Measurements from ENCODE around the gene RELL2. TPM values are rescaled to one million over a fixed set of nuclear protein-coding genes. Genes with fewer than 3 reads are reported as not detected.

Gene RELL2
- total RNA-seq, 4 donors from 2014 or later, result 0.49 to 1.9 (median 1.4) TPM

DNA sequence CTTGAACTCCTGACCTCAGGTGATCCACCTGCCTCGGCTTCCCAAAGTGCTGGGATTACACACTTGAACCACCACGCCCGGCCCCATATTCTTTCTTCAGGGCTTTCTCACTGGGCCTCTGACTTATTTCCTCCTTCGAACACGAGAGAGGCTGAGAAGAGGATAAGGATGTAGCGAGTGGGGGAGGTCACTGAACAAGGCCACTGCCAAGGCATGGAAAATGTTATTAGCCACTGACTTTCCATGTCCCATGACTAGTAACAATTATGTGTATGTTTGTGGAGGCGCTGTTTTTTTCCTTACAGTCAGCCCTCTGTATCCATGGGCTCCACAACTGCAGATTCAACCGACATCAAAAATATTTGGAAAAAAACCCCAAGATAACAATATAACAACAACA lies 26.7 kb downstream of the RELL2 start:
- no peak for TF ChIP-seq CTCF (IDR thresholded peaks at IDR 0.05; ENCODE audit: low read depth)

DNA sequence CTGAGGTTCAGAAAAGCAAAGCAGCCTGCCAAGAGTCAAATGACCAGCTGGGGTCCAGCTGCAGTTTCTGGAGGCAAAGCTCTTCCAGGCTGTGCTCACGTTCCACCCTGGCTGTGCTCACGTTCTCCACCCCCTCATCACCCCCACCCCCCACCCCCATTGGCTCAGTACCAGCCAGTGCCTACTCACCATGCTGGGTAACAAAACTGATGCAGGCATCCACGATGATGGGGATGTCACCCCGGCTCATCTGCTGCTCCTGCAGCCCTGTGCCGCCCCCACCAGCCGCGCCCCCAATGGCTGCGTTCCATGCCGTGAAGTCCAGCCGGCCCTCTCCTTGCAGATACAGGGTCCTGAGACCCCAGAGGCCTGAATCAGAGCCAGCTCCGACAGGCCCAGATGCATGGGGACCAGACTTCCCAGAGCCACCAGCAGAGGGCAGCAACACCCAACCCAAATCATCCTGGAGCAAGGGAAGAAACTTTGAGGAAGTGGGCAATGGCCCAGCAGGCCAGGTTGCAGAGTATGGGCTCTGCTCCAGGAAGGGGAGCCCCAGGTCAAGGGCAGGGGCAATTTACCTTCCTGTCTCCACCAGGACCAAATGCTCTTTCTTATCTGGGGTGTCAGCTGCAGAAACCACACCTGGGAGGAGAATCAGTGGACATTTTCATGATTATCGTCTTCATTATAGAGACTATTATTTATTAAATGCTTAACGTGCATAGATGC lies 28.1 kb downstream of the RELL2 start:
- no peak for TF ChIP-seq CTCF (IDR thresholded peaks at IDR 0.05; ENCODE audit: low read depth)

DNA sequence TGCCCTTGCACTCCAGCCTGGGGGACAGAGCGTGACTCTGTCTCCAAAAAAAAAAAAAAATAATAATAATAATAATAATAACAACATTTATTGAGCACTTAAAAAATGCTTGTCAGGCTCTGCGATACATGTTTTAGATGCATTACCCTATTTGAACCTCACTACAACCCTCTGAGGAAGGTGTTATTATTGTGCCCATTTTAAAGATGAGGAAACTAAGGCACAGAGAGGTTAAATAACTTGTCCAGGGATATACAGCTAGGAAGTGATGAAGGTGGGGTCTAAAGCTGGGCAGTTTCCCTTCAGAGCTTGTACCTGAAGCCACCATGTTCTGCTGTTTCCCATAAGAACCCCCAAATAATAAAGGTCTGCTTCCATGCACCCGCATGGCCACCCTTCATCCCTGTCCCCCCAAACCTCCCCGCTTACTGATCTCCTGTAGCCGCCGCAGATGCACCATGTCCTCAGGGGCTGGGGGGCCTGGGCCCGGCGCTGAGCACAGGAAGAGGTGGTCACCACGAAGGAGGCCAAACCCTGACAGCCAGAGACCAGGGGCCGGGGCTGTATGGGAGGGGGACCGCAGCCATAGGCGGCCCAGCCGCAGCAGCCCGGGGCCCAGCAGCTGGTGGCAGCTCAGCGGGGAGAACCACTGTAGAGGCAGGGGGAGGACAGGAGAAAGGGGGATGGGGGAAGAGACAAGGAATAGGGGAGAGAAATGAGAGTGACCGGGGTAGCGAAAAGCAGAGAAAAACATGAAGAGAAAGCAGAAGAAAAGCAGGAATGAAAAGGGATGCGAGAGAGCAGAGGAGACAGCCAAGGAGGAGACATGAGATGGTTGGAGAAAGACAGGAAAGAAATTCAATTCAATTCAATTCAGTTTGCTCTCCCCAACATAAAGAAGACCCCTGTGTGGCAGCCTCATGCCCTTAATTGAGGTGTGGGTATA lies 29.5 kb downstream of the RELL2 start:
- TF ChIP-seq CTCF (IDR thresholded peaks at IDR 0.05; ENCODE audit: low read depth), result no peak

DNA sequence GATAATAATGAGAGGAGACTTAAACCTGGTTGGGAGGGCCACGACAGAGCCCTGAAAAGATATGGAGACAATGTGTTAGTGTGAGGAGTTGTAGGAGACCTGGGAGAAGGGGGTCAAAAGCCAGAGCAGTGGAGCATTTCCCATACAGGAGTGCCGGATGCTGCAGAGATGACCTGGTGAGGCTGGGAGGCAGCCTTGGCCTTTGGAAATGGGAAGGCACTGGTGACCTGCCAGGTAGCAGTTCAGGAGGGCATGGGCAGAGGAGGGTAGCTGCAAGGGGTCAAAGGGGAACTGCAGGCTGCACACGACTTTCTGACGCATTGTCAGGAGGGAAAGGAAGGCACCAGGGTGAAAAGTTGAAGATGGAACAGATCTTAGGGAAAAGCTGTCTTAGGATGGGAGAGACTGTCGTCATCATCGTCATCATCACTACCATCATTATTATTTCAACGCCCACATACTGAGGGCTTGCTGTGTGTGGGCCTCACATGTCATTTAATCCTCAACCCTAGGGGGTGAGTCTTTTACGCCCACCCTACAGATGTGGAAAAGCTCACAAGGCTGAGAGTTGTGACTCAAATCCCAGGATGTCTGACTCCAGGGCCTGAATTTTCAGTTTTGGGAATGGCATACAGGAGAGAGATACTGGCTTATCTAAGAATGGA lies 31.9 kb downstream of the RELL2 start:
- no peak for TF ChIP-seq CTCF (IDR thresholded peaks at IDR 0.05; ENCODE audit: low read depth)

DNA sequence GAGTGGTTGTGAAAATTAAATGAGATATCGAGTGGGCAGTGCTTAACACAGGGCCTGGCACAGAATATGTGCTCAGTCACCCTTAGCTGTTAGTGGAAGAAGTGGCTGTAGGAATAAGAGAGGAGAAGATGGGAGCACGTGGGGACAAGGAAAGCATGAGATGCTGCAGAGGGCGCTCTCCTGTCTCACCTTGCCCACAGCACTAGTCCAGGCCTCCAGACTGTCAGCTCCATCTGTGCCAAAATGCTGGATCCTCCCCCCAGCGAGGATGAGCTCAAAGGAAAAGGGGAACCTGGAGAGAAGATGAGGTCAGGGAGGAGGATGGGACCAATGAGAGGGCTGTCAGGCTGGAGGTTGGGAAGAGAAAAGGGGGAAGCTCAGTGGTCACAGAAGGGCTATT lies 32.7 kb downstream of the RELL2 start:
- no peak for TF ChIP-seq CTCF (IDR thresholded peaks at IDR 0.05; ENCODE audit: low read depth)

GRCh38 chr5:141672071-141672840 lies 35.5 kb downstream of the RELL2 start:
- TF ChIP-seq CTCF (IDR thresholded peaks at IDR 0.05; ENCODE audit: low read depth), result no peak
